GM13977 (cell line): Measurements from ENCODE around the gene TPMT.

Source experiments
- DNase-seq: peaks from one replicate; pipeline ENCODE4 v3.0.0; 2012; ENCODE audit warnings: low spot score
- in situ Hi-C: fragments of 300-500 bp; cut with MboI; formaldehyde crosslinking; loops from one replicate; pipeline ENCODE4 v1.12.0; 2022; ENCODE audit warnings: low sequenced_read_pairs, low pct_unique_long_range_greater_than_20kb, mixed read lengths, inconsistent platforms; ENCODE audit not compliant: unreplicated experiment
- TF ChIP-seq, protein P1 (sequence below): IDR thresholded peaks from 2 replicates; pipeline ENCODE4 v1.5.1; 2012; ENCODE audit warnings: mild to moderate bottlenecking, control low read depth; ENCODE audit not compliant: insufficient read depth; ENCODE audit errors: extremely low read depth, missing control alignments

TPMT gene

DNA sequence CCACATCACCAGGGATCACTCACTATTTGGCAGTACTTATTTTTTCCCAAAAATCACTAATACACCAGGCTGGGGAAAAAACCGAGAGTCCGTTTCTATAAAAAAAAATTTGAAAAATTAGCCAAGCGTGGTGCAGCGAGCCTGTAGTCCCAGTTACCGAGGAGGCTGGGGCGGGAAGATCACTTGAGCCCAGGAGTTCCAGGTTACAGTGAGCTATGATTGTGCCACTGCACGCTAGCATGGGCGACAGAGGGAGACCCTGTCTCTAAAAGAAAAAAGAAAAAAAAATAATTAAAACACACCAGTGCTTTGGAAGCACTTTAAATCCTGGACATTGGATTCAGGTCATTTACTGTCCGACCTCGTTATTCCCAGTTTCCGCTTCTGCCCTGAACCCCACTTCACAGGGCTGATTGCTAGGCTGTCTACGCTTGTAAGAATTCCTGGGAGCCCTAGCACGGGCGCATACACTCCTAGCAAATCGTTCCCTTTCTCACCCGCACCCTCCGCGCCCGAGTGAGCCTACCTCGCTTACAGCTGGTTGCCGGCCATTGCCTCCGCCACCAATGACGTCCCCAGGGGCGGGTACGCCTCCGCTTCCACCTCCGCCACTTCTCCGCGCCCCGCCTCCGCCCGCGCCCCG is at the start of gene TPMT:
TSS of gene TPMT (minus strand) at position 571 of the 643 bp plus-strand sequence. CDS start 5,950 bp downstream, outside the sequence.
- TF ChIP-seq, protein P1, sequence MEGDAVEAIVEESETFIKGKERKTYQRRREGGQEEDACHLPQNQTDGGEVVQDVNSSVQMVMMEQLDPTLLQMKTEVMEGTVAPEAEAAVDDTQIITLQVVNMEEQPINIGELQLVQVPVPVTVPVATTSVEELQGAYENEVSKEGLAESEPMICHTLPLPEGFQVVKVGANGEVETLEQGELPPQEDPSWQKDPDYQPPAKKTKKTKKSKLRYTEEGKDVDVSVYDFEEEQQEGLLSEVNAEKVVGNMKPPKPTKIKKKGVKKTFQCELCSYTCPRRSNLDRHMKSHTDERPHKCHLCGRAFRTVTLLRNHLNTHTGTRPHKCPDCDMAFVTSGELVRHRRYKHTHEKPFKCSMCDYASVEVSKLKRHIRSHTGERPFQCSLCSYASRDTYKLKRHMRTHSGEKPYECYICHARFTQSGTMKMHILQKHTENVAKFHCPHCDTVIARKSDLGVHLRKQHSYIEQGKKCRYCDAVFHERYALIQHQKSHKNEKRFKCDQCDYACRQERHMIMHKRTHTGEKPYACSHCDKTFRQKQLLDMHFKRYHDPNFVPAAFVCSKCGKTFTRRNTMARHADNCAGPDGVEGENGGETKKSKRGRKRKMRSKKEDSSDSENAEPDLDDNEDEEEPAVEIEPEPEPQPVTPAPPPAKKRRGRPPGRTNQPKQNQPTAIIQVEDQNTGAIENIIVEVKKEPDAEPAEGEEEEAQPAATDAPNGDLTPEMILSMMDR: no peak
- no peak for DNase-seq
- in situ Hi-C loops: no loop called here

DNA sequence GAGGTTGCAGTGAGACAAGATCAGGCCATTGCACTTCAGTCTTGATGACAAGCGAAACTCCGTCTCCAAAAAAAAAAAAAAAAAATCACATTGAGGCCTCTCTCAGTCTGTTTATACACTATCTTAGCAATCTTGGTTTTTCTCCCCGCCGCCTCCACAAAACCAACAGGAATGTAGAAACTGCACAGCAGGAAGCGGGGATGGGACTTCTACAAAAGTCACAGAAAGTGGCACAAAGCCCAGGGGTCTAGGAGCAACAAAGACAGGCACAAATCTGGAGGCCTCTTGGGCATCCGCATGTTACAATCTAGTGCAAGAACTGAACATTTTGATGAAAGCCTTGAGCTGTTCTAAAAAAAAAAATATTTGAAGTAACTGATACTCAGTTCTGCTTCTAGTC is 48.9 kb upstream of the TPMT start:
- in situ Hi-C loops: no loop called here
- TF ChIP-seq, protein P1: no peak

DNA sequence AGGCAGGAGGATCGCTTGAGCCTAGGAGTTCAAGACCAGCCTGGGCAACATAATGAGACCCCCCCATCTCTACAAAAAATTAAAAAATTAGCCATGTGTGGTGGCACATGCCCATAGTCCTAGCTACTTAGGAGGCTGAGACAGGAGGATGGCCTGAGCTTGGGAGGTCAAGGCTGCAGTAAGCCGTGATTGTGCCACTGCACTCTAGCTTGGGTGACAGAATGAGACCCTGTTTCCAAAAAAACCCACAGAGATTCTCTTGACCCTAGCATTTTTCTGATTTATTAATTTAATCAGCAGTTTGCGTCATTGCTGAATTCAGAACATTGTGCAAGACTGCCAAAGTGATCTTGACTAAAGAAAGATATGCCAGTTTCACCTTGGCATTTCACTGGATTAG is 37.1 kb upstream of the TPMT start:
- no peak for DNase-seq
- TF ChIP-seq, protein P1: no peak
- in situ Hi-C loops: no loop called here

More for the DNA sequence above, 48.9 kb upstream of the TPMT start:
- DNase-seq: no peak

DNA sequence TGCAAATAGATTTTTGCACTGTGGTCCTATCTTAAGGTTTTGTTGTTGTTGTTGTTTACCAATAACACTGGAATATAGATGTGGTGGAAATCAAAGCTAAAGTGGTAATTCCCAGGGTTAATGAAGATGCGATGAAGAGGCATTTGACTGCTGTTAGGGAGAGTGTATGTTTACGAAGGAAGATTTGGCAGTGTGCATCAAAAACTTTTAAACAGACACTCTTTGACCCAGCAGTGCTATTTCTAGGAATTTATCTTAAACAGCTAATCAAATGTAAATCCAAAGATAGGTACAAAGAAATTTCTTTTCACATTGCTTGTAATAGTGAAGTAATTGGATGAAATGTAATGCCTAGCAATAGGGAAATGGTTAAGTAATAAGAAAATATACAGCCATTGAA is 34.3 kb upstream of the TPMT start:
- DNase-seq: no peak
- in situ Hi-C loops: no loop called here
- TF ChIP-seq, protein P1: no peak

DNA sequence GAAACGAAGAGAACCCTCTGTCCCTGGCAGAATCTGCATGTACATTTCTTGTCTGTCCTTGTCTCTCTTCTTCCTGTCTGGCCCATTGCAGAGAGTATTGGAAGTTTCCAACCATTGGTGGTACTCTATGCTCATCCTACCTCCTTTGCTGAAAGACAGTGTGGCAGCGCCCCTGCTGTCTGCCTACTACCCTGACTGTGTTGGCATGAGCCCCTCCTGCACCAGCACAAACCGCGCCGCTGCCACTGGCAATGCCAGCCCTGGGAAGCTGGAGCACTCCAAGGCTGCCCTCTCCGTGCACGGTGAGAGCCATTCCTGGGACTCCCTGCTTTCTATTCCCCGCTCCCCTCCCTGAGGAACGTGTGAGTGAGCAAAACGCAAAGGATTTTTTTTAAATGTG is 32.8 kb upstream of the TPMT start:
- in situ Hi-C loops: no loop called here
- DNase-seq: no peak
- TF ChIP-seq, protein P1: no peak

DNA sequence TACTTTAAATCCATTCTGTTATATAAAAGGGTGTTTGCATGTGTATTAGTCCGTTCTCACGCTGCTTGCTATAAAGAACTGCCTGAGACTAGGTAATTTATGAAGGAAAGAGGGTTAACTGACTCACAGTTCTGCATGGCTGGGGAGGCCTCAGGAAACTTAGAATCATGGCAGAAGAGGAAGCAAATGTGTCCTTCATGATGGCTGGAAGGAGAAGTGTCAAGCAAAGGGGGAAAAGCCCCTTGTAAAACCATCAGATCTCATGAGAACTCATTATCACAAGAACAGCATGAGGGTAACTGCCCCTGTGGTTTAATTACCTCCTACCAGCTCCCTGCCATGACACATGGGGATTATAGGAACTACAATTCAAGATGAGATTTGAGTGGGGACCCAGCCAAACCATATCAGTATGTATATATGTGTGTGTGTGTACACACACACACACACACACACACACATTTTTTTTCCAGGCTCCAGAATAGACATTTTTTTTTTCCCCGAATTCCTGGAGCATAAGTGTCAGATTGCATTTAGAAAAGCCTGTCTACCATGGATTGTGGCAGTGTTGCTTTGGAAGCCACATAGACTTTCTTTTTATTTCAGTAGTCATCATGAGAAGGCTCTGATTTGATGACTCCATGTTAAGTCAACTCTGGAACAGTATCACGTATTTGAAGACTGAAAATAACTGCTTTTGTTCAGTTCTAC is 31.8 kb upstream of the TPMT start:
- no peak for DNase-seq
- in situ Hi-C loops: no loop called here
- TF ChIP-seq, protein P1: no peak
